Retinal pigment epithelial cell (primary cell): Measurements from ENCODE around the gene SLC9A3.

Source experiments
- DNase-seq: peaks from one replicate; pipeline ENCODE4 v3.0.0-alpha.2; 2010; ENCODE audit warnings: low read depth
- H3K4me3 ChIP-seq: 2 replicates; pipeline ENCODE4 v1.5.1; 2011; ENCODE audit warnings: mild to moderate bottlenecking, low read length, control low read depth, moderate library complexity
- TF ChIP-seq, protein P1 (sequence below): conservative IDR thresholded peaks from 2 replicates; pipeline ENCODE4 v1.5.1; 2011; ENCODE audit warnings: low read depth, low read length, control low read depth, inconsistent platforms

SLC9A3 gene

DNA sequence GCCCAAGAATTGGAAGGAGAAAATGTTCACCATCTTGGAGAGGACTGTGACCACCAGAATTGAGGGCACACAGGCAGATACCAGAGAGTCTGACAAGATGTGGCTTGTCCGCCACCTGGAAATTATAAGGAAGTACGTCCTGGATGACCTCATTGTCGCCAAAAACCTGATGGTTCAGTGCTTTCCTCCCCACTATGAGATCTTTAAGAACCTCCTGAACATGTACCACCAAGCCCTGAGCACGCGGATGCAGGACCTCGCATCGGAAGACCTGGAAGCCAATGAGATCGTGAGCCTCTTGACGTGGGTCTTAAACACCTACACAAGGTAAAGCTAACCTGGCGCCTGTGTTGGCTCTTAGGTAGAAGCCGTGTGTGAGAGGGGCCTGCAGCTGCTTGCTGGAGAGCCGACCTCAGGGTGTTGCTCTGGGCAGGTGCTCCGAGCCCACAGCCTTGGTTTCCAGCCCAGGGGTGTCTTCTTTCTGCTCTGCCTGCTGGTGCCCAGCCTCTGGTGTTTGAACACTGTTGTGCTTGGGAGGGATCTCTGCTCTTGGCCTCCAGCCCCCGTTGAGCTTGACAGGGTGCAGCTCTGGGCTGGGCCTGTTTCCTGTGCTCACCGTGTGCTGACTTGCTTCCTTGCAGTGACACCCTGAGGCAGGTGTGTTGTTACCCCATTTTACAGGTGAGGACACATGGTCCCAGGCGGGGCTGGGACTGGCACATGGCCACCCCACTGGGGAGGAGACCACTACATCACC, 70.3 kb downstream of the SLC9A3 start:
- DNase-seq, result no peak
- H3K4me3 ChIP-seq, result no peak overlapping the region
- TF ChIP-seq, protein P1, sequence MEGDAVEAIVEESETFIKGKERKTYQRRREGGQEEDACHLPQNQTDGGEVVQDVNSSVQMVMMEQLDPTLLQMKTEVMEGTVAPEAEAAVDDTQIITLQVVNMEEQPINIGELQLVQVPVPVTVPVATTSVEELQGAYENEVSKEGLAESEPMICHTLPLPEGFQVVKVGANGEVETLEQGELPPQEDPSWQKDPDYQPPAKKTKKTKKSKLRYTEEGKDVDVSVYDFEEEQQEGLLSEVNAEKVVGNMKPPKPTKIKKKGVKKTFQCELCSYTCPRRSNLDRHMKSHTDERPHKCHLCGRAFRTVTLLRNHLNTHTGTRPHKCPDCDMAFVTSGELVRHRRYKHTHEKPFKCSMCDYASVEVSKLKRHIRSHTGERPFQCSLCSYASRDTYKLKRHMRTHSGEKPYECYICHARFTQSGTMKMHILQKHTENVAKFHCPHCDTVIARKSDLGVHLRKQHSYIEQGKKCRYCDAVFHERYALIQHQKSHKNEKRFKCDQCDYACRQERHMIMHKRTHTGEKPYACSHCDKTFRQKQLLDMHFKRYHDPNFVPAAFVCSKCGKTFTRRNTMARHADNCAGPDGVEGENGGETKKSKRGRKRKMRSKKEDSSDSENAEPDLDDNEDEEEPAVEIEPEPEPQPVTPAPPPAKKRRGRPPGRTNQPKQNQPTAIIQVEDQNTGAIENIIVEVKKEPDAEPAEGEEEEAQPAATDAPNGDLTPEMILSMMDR, result no peak

DNA sequence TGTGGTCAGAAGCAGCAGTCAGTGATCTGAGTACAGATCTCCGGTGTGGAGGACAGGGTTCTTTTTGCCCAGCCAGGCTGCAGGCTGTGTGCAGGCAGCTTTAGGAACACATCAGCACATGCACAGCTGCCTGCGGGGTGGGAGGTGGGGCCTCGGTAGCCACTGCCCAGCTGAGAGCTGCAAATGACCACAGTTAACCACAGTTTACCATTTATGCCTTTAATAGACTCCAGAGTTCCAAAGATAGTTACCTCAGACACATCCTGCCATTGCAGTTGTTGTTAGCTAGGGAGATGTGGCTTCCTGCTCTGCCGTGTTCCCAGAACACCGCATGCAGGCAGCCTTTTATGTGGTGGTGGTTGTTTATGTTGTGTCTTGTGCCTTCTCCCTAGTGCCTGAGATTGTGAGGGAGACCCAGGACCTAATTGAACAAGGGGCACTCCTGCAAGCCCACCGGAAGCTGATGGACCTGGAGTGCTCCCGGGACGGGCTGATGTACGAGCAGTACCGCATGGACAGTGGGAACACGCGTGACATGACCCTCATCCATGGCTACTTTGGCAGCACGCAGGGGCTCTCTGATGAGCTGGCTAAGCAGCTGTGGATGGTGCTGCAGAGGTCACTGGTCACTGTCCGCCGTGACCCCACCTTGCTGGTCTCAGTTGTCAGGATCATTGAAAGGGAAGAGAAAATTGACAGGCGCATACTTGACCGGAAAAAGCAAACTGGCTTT, 71.1 kb downstream of the SLC9A3 start:
- DNase-seq, result no peak
- TF ChIP-seq, protein P1, result no peak
- H3K4me3 ChIP-seq, result no peak overlapping the region

DNA sequence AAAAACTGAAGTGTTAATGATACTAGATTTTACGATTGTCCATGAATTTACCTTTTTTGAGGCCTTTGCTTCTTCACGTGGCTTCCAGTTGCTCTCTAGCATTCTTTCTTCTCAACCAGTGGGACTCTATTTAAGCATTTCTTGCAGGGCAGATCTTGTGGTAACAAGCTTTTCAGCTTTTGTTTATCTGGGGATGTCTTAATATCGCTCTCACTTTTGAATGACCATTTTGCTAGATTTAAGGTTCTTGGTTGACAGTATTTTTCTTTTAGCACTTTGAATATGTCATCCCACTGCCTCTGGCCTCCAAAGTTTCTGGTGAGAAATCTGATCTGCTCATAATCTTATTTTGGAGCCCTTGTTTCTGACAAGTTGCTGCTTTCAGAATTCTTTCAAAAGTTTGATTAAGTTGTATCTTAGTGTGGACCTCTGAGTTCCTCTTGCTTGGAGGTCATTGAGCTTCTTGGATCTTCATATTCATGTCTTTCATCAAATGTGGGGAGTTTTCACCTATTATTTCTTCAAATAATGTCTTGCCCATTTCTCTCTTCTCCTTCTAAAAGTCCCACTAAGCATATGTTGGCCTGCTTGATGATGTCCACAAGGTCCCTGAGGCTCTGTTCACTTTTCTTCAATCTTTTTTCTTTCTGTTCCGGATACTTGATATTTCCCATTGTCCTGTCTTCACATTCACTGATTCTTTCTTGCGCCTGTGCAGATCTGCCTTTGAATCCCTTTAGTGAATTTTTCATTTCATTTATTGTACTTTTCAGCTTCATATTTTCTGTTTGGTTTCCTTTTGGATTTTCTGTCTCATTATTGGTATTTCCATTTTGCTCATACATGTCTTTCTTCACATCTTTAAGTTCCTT, 72.4 kb downstream of the SLC9A3 start:
- no peak for DNase-seq
- TF ChIP-seq, protein P1, result no peak
- H3K4me3 ChIP-seq, result no peak overlapping the region

DNA sequence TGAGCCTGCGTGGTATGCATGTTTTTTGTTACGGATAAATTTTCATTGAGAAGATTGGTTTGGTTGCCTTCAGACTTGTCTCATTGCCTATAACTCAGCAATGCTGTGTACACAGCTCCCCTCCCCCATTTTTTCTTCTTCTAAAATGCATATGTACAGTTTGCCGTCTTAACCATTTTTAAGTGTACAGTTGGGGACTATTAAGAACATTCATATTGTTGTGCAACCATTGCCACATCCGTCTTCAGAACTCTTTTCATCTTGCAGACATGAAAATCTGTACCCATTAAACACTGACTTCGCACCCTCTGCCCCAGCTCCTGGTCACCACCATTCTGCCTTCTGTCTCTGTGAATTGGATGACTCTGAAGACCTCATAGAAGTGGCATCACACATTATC, 75.1 kb downstream of the SLC9A3 start:
- TF ChIP-seq, protein P1, result no peak
- no peak for DNase-seq
- no peak overlapping the region for H3K4me3 ChIP-seq

DNA sequence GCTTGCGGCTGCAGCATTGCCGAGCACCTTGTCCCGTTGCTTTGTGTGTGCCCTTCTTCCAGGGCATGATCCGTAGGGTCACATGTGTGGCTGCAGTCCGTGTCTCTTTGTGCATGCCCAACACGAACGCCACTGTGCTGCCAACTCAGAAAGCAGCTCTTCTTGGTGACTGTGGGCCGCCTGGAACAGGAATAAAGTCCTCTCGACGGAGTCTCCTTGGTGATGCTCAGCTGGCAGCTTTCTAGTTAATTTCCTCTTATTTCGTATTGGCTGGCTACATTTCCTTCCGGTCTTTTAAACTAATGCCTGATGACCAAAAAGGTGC, 75.5 kb downstream of the SLC9A3 start:
- H3K4me3 ChIP-seq, result no peak overlapping the region
- TF ChIP-seq, protein P1, result no peak
- no peak for DNase-seq

- H3K4me3 ChIP-seq, result no peak overlapping the region
- no peak for DNase-seq
- TF ChIP-seq, protein P1, result no peak
These were observed 76.0 kb downstream of the SLC9A3 start for GRCh38 chr5:448061-448765.
